ENCODE measurements around the gene ALDH1L2.

DNA sequence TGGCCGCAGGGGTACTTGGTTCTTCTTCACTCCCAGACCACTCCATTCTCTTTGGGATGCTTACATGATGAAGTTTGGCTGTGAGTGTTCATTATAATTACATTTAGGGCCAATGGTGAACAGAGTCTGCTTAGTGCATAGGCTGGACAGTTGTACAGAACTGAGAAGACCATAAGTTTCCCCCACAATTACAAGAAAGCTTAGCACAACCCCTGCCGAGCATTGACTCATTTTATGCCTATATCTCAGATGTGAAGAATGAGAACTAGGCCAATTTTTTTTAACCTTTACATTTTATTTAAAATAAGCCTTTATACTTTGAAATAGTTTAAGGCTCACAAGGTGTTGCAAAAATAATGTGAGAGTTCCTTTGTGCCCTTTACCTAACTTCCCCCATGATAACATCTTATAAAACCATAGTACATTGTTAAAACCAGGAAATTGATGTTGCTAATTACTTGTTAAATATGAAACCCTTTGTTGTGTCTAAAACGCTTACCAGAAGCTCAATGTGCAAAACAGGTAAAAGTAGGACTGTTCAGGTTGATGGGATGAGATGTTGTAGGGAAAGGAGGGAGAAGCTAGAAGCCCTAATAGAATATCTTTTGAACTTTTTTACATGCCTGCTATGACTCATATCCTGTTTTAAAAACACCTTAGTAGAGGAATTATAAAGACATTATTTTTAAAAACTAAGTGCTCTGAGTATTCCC, 47.2 kb downstream of the ALDH1L2 start:
- TF ChIP-seq, protein P1, sequence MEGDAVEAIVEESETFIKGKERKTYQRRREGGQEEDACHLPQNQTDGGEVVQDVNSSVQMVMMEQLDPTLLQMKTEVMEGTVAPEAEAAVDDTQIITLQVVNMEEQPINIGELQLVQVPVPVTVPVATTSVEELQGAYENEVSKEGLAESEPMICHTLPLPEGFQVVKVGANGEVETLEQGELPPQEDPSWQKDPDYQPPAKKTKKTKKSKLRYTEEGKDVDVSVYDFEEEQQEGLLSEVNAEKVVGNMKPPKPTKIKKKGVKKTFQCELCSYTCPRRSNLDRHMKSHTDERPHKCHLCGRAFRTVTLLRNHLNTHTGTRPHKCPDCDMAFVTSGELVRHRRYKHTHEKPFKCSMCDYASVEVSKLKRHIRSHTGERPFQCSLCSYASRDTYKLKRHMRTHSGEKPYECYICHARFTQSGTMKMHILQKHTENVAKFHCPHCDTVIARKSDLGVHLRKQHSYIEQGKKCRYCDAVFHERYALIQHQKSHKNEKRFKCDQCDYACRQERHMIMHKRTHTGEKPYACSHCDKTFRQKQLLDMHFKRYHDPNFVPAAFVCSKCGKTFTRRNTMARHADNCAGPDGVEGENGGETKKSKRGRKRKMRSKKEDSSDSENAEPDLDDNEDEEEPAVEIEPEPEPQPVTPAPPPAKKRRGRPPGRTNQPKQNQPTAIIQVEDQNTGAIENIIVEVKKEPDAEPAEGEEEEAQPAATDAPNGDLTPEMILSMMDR (IDR thresholded peaks at IDR 0.05) = no peak
- no peak for TF ChIP-seq POLR2A (IDR thresholded peaks at IDR 0.05)
